K562 (cell line): ENCODE measurements around the gene HDAC10. TPM values are rescaled to one million over a fixed set of nuclear protein-coding genes. Genes with fewer than 3 reads are reported as not detected.
A peak's percentile ranks its signal among the peaks of the same experiment; 100 is the strongest.

Experiments used
- ATAC-seq: fragments of 200-7000 bp; cut with Tn5 transposase; 3 replicates; pipeline ENCODE4 v1.9.1; 2020; ENCODE audit warnings: moderate library complexity
- BruUV-seq: library from RNA; stranded (reverse); fragments of 400-500 nt; replicated peaks from 2 replicates; lab custom pipeline; 2021; lab: Mats Ljungman, UMichigan
- CTCF ChIA-PET: fragments of 300-600 bp; formaldehyde crosslinking; extraction: SDS; loops from one replicate; lab custom pipeline; 2021; ENCODE audit warnings: low intra/inter-chr PET ratio; lab: Yijun Ruan, JAX
- POLR2A ChIA-PET: fragments of 300-600, 350-650 bp; sonication (Branson Sonifier 250); formaldehyde crosslinking; extraction: SDS; loops from one replicate; lab custom pipeline; 2021; ENCODE audit warnings: antibody characterized with exemption, inconsistent platforms; lab: Yijun Ruan, JAX
- DNase-seq, 4 experiments: peaks; one replicate each; pipeline versions ENCODE4 v3.0.0 to v3.0.0-alpha.2; 2011 to 2018; ENCODE audit warnings: low spot score in 3 of 4, mixed read lengths in 3 of 4; ENCODE audit errors: extremely low read depth in 1 of 4
- FAIRE-seq: peaks from 2 replicates; lab custom pipeline; 2011; peaks lifted over from hg19 to GRCh38; lab: Jason Lieb, UNC
- H2AFZ ChIP-seq: 2 replicates; pipeline ENCODE4 v1.6.0; 2011; ENCODE audit warnings: low read depth, low read length, control low read depth, inconsistent platforms
- H3K27ac ChIP-seq: fragments of 200-600 bp; 3 replicates; pipeline ENCODE4 v1.8.0; 2011; ENCODE audit warnings: low read depth, mild to moderate bottlenecking, control low read depth, inconsistent platforms, low read length, moderate library complexity, mixed read lengths; ENCODE audit errors: extremely low read depth
- H3K27me3 ChIP-seq, 2 experiments: fragments of 300-600 bp in 1 of 2; 2 replicates in 1 of 2; 3 replicates in 1 of 2; pipeline versions ENCODE4 v1.6.0 to v1.8.0; 2011; ENCODE audit warnings: inconsistent platforms in 2 of 2, low read length in 2 of 2, mild to moderate bottlenecking in 1 of 2, mixed read lengths in 1 of 2, moderate library complexity in 1 of 2; ENCODE audit not compliant: control insufficient read depth in 2 of 2, insufficient read depth in 2 of 2
- H3K36me3 ChIP-seq: fragments of 300-600 bp; 3 replicates; pipeline ENCODE4 v1.8.0; 2011; ENCODE audit warnings: mild to moderate bottlenecking, low read length, inconsistent platforms; ENCODE audit not compliant: control insufficient read depth, insufficient read depth
- H3K4me1 ChIP-seq, 2 experiments: fragments of 200-600 bp in 1 of 2; replicated peaks in 1 of 2; 2 replicates in 1 of 2; 3 replicates in 1 of 2; pipeline versions ENCODE4 v1.5.1 to v1.8.0; 2011; ENCODE audit warnings: inconsistent platforms in 2 of 2, low read length in 2 of 2, mild to moderate bottlenecking in 1 of 2, mixed read lengths in 1 of 2, moderate library complexity in 1 of 2; ENCODE audit not compliant: control insufficient read depth in 2 of 2, insufficient read depth in 2 of 2
- H3K4me2 ChIP-seq: 2 replicates; pipeline ENCODE4 v1.6.1; 2011; ENCODE audit warnings: low read length, control low read depth, inconsistent platforms, mixed read lengths; ENCODE audit not compliant: insufficient read depth
- H3K4me3 ChIP-seq: fragments of 200-600 bp; sonication (generic), shearing (Covaris generic); 2 replicates; pipeline ENCODE4 v1.5.1; 2016; ENCODE audit warnings: control low read depth, inconsistent platforms
- H3K79me2 ChIP-seq: fragments of 200-600 bp; 3 replicates; pipeline ENCODE4 v1.8.0; 2011; ENCODE audit warnings: low read length, inconsistent platforms; ENCODE audit not compliant: control insufficient read depth, insufficient read depth
- H3K9ac ChIP-seq, 2 experiments: 2 replicates each; pipeline versions ENCODE4 v1.6.0 to v1.6.1; 2011; ENCODE audit warnings: low read depth in 2 of 2, low read length in 2 of 2, control low read depth in 1 of 2, inconsistent platforms in 1 of 2, mild to moderate bottlenecking in 1 of 2, mixed read lengths in 1 of 2; ENCODE audit not compliant: insufficient read depth in 1 of 2
- H3K9me1 ChIP-seq: one replicate; pipeline ENCODE4 v1.6.0; 2011; ENCODE audit warnings: inconsistent platforms, mild to moderate bottlenecking, low read length, moderate library complexity; ENCODE audit not compliant: control insufficient read depth, insufficient read depth
- H3K9me3 ChIP-seq: replicated peaks from 2 replicates; pipeline ENCODE4 v1.5.1; 2011; ENCODE audit warnings: low read depth, low read length, inconsistent platforms; ENCODE audit not compliant: control insufficient read depth, insufficient read depth
- H4K20me1 ChIP-seq: replicated peaks from 2 replicates; pipeline ENCODE4 v1.6.1; 2011; ENCODE audit warnings: low read length, inconsistent platforms, mixed read lengths; ENCODE audit not compliant: control insufficient read depth, insufficient read depth
- CREB1 ChIP-seq, 2 experiments: sonication (generic) in 1 of 2; formaldehyde crosslinking in 1 of 2; IDR thresholded peaks; 2 replicates each; pipeline versions ENCODE4 v1.6.1 to v1.8.0; 2012 to 2022; ENCODE audit warnings: inconsistent platforms in 1 of 2, mild to moderate bottlenecking in 1 of 2, missing genetic modification reagents in 1 of 2, moderate library complexity in 1 of 2
- FOXK2 ChIP-seq, 2 experiments: fragments of 450-650 bp; IDR thresholded peaks in 1 of 2; conservative IDR thresholded peaks in 1 of 2; 2 replicates each; pipeline ENCODE4 v1.6.1; 2016; ENCODE audit warnings: low read depth in 2 of 2, mild to moderate bottlenecking in 1 of 2
- HMG20B ChIP-seq: fragments of 250-450 bp; sonication (Bioruptor Pico); IDR thresholded peaks from 2 replicates; pipeline ENCODE4 v1.5.0; 2021; ENCODE audit warnings: mild to moderate bottlenecking
- KLF10 ChIP-seq: fragments of 250-450 bp; sonication (Bioruptor Pico); IDR thresholded peaks from 2 replicates; pipeline ENCODE4 v1.6.1; 2021; ENCODE audit warnings: matching md5 sums
- PHF8 ChIP-seq: fragments of 200-600 bp; sonication (generic); IDR thresholded peaks from 2 replicates; pipeline ENCODE4 v1.6.1; 2012; ENCODE audit warnings: mixed run types, mild to moderate bottlenecking, inconsistent platforms, low read length, moderate library complexity, borderline replicate concordance
- POLR2G ChIP-seq: fragments of 200-400 bp; formaldehyde crosslinking; IDR thresholded peaks from 2 replicates; pipeline ENCODE4 v1.6.1; 2017; ENCODE audit warnings: low read depth, mild to moderate bottlenecking, antibody characterized with exemption, low read length, moderate library complexity
- RBM34 ChIP-seq: fragments of 200-400 bp; formaldehyde crosslinking; IDR thresholded peaks from 2 replicates; pipeline ENCODE4 v1.6.1; 2018; ENCODE audit warnings: low read length, borderline replicate concordance; ENCODE audit not compliant: insufficient read depth
- TAF15 ChIP-seq: fragments of 200-400 bp; formaldehyde crosslinking; IDR thresholded peaks from 2 replicates; pipeline ENCODE4 v1.6.1; 2017; ENCODE audit warnings: mild to moderate bottlenecking, low read depth, low read length, moderate library complexity
- ZBTB7A ChIP-seq: IDR thresholded peaks from 2 replicates; pipeline ENCODE4 v1.6.1; 2011; ENCODE audit warnings: low read depth, mild to moderate bottlenecking, low read length, moderate library complexity, borderline replicate concordance; ENCODE audit not compliant: control insufficient read depth
- WGBS: fragments of 100-300 bp; shearing (Covaris generic); methylation state at CpG from one replicate; pipeline ENCODE4 v1.1.6; 2016; ENCODE audit warnings: low coverage, mixed read lengths; ENCODE audit not compliant: insufficient coverage; ENCODE audit errors: missing lambda C conversion rate; 5-methylcytosine and 5-hydroxymethylcytosine counted together
- in situ Hi-C: fragments of 300-500 bp; cut with MboI; formaldehyde crosslinking; loops from 4 replicates; pipeline ENCODE4 v1.15.0; 2018; ENCODE audit warnings: inconsistent platforms, mixed read lengths
- intact Hi-C: fragments of 100-400 bp; cut with micrococcal nuclease; formaldehyde crosslinking; loops from 2 replicates; pipeline ENCODE4 v1.14.2; 2022
- polyA plus RNA-seq, 8 experiments: library from polyadenylated mRNA; depleted of rRNA in 4 of 8; stranded (reverse) in 5 of 8; unstranded in 3 of 8; fragments of >200 nt; fragmentation: Nextera tagmentation in 2 of 8; fragmentation: Illumina TruSeq in 1 of 8; extraction: Ambion mirVana in 2 of 8; extraction: Trizol in 1 of 8; gene quantifications; 2 replicates each; pipeline versions ENCODE4 v1.2.1 to v1.2.3, GENCODE V29; 2011 to 2014; ENCODE audit warnings: inconsistent platforms in 1 of 8, missing spikeins in 1 of 8
- total RNA-seq, 7 experiments: library from RNA; depleted of rRNA in 6 of 7; stranded (reverse); fragments of >200 nt in 6 of 7; fragmentation: Illumina TruSeq in 2 of 7; extraction: Trizol in 2 of 7; gene quantifications; 2 replicates each; pipeline versions ENCODE4 v1.2.1 to v1.2.3, GENCODE V29; 2011 to 2021; ENCODE audit warnings: low replicate concordance in 1 of 7
- TF ChIP-seq, protein P1 (sequence below): sonication (generic); formaldehyde crosslinking; IDR thresholded peaks from 2 replicates; pipeline ENCODE4 v1.9.0; 2022; ENCODE audit warnings: mild to moderate bottlenecking, missing genetic modification reagents
- TF ChIP-seq, protein P2 (sequence below): fragments of 250-450 bp; sonication (Bioruptor Pico); IDR thresholded peaks from 2 replicates; pipeline ENCODE4 v1.5.0; 2021; ENCODE audit warnings: mild to moderate bottlenecking, borderline replicate concordance

Gene HDAC10
- total and polyA plus RNA-seq, 9 of the 15 experiments (the other 6 are each of a cell fraction or from before 2014, with no cell fraction given): 0.10 to 44.2 (median 6.5) TPM

DNA sequence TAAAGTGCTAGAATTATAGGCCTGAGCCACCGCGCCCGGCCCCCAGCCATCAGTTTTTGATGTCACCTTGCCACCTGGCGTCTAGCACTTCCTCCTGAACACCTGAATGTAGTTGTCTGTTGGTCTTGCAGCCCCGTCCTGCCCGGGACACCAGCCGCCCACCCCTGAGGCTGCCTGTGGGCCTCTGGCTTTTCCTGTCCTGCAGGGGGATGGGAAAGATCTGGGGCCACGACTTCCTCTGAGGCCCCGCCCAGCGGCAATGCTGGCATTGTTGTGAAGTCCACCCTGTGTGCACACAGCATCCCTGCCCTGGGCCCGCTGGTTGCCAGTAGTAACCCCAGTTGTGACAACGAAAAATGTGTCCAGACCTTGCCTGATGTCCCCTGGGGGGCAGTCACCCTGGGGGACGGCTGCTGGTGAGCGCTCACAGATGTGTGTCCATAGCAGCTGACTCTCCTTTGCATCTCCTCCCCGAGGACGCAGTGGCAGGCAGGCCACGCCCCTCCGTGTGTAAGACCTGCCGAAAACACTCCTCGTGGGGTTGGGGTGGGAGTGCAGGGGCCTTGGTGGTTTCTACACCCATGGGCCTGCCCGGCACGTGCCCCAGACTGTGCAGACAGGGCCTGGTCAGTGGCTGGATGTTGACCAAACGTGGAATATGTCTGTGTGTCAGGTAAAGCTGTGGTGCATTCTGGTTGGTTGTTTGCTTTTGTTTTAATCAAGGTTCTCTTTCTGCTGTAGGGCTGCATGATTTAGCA, 43.5 kb downstream of the HDAC10 start:
- ATAC-seq (no peak), DNase-seq (no peak), FAIRE-seq (no peak)
- peaks cover 0 to 37% of the 10 kb centered on the region in 2 experiments; a peak in 2 of 5 replicates for H3K4me1 ChIP-seq
- H3K36me3 ChIP-seq: peaks cover 54% of the 10 kb centered on the region
- H3K9ac ChIP-seq: no peak overlapping the region
- CTCF ChIA-PET: no interaction called here
- POLR2A ChIA-PET: no interaction called here
- H3K27ac ChIP-seq: no peak overlapping the region
- 0 out of 2 replicates have a peak, but pooled peaks cover 3% of the 10 kb centered on the region for H4K20me1 ChIP-seq
- no peak overlapping the region for H3K4me3 ChIP-seq
- in situ Hi-C loops (no loop called here), intact Hi-C loops (no loop called here)
- 90% methylated on average over 15 of the region's 23 CpGs for WGBS
- no peaks in the 10 kb centered on the region for H3K27me3 ChIP-seq
- BruUV-seq: no TSS peak
- H3K79me2 ChIP-seq: peaks cover 6% of the 10 kb centered on the region; the same call in 1 of the 3 replicates
- no peak overlapping the region for H3K4me2 ChIP-seq
- H3K9me1 ChIP-seq: no peaks in the 10 kb centered on the region
- H3K9me3 ChIP-seq: peaks cover 5% of the 10 kb centered on the region; the same call in 1 of the 2 replicates
- no peak overlapping the region for H2AFZ ChIP-seq
- TF ChIP-seq CREB1 (IDR thresholded peaks at IDR 0.05): no peak
- TF ChIP-seq CREB1 (CRISPR knock-in tag; IDR thresholded peaks at IDR 0.05): no peak
- peak; percentile 57 for TF ChIP-seq POLR2G

DNA sequence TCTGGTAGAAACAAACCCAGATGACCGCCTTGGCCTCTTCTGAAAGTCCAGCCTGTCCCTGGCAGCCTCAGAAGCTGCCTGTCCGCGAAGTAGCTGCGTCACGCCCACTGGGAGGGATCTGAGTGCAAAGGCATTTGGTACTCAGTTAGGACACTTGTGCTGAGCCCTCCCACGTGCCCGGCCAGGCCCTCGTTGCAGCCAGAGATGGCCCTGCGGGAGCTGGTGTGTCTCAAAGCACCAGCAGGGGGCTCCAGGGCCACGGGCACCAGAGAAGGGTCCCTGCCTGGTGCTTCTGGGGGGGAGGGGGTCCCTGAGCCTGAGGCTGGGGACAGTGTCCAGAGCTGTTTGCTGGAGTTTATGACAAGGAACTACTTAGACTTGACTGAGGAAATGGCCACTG, 44.5 kb downstream of the HDAC10 start:
- peak; percentile 38 to 44 (median 43) for DNase-seq
- no peaks in the 10 kb centered on the region for H3K27me3 ChIP-seq
- ChIA-PET POLR2A (no interaction called here), CTCF (no interaction called here)
- H3K9me1 ChIP-seq: no peaks in the 10 kb centered on the region
- no peak overlapping the region; a peak in 1 of 4 replicates for H3K9ac ChIP-seq
- no peak for FAIRE-seq
- ATAC-seq: peak; percentile 67
- H3K4me1 ChIP-seq: peaks cover 5 to 45% of the 10 kb centered on the region in 2 experiments; a peak in 3 of 5 replicates
- H3K27ac ChIP-seq: no peak overlapping the region
- H3K36me3 ChIP-seq: peaks cover 48% of the 10 kb centered on the region
- in situ Hi-C loops (no loop called here), intact Hi-C loops (no loop called here)
- no peak overlapping the region for H3K4me2 ChIP-seq
- H2AFZ ChIP-seq: no peak overlapping the region
- H3K4me3 ChIP-seq: no peak overlapping the region
- peaks cover 15% of the 10 kb centered on the region for H3K79me2 ChIP-seq
- 0 out of 2 replicates have a peak, but pooled peaks cover 3% of the 10 kb centered on the region for H4K20me1 ChIP-seq
- peaks cover 5% of the 10 kb centered on the region; the same call in 1 of the 2 replicates for H3K9me3 ChIP-seq
- no TSS peak for BruUV-seq
- WGBS: 74% methylated on average over 6 of the region's 10 CpGs
- TF ChIP-seq RBM34: no peak
- TF ChIP-seq, protein P1, sequence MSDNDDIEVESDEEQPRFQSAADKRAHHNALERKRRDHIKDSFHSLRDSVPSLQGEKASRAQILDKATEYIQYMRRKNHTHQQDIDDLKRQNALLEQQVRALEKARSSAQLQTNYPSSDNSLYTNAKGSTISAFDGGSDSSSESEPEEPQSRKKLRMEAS: peak; percentile 35
- TF ChIP-seq FOXK2 (conservative IDR thresholded peaks at IDR 0.05 in 1 of 2, IDR thresholded peaks at IDR 0.05 in 1 of 2; ENCODE audit: low read depth in 2 of 2): no peak
- TF ChIP-seq, protein P2, sequence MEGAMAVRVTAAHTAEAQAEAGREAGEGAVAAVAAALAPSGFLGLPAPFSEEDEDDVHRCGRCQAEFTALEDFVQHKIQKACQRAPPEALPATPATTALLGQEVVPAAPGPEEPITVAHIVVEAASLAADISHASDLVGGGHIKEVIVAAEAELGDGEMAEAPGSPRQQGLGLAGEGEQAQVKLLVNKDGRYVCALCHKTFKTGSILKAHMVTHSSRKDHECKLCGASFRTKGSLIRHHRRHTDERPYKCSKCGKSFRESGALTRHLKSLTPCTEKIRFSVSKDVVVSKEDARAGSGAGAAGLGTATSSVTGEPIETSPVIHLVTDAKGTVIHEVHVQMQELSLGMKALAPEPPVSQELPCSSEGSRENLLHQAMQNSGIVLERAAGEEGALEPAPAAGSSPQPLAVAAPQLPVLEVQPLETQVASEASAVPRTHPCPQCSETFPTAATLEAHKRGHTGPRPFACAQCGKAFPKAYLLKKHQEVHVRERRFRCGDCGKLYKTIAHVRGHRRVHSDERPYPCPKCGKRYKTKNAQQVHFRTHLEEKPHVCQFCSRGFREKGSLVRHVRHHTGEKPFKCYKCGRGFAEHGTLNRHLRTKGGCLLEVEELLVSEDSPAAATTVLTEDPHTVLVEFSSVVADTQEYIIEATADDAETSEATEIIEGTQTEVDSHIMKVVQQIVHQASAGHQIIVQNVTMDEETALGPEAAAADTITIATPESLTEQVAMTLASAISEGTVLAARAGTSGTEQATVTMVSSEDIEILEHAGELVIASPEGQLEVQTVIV (CRISPR knock-in tag): no peak
- TF ChIP-seq PHF8: no peak
- TF ChIP-seq KLF10 (CRISPR knock-in tag): no peak
- TF ChIP-seq TAF15: no peak
- peak; percentile 47; the same call in 1 of the 2 replicates for TF ChIP-seq ZBTB7A
- TF ChIP-seq POLR2G: 0 out of 2 replicates have a peak, but pooled peaks have one; percentile 7
- no peak for TF ChIP-seq HMG20B (CRISPR knock-in tag)
